ENCODE measurements around the gene PPP1R8.

PPP1R8 gene

DNA sequence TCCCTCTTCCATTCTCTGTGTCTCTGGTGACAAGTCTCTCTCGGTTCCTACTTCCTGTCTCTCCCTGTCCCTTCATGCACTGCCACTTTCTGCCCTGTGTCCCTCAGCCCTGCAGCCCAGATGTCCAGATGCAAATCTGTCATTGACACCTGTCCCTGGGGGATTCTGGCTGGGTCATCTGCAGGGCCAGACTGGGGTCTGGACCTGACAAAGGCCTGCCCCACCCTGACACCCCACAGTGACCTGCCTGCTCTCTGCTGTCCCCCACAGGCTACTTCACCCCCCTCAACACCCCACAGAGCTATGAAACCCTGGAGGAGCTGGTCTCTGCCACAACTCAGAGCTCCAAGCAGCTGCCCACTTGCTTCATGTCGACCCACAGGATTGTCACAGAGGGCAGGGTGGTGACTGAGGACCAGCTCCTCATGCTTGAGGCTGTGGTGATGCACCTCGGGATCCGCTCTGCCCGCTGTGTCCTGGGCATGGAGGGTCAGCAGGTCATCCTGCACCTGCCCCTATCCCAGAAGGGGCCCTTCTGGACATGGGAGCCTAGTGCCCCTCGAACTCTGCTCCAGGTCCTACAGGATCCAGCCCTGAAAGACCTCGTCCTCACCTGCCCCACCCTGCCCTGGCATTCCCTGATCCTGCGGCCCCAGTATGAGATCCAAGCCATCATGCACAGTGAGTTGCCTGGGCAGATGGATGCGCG lies 48.9 kb downstream of the PPP1R8 start:
- no peak overlapping the region for H3K4me3 ChIP-seq (ENCODE audit: low read length)
- no peak for DNase-seq (ENCODE audit: low read depth)
- TF ChIP-seq, protein P1, sequence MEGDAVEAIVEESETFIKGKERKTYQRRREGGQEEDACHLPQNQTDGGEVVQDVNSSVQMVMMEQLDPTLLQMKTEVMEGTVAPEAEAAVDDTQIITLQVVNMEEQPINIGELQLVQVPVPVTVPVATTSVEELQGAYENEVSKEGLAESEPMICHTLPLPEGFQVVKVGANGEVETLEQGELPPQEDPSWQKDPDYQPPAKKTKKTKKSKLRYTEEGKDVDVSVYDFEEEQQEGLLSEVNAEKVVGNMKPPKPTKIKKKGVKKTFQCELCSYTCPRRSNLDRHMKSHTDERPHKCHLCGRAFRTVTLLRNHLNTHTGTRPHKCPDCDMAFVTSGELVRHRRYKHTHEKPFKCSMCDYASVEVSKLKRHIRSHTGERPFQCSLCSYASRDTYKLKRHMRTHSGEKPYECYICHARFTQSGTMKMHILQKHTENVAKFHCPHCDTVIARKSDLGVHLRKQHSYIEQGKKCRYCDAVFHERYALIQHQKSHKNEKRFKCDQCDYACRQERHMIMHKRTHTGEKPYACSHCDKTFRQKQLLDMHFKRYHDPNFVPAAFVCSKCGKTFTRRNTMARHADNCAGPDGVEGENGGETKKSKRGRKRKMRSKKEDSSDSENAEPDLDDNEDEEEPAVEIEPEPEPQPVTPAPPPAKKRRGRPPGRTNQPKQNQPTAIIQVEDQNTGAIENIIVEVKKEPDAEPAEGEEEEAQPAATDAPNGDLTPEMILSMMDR (conservative IDR thresholded peaks at IDR 0.05; ENCODE audit: low read length), result no peak

GRCh38 chr1:27882543-27882903 lies 51.9 kb downstream of the PPP1R8 start:
- TF ChIP-seq, protein P1 (conservative IDR thresholded peaks at IDR 0.05; ENCODE audit: low read length), result no peak
- no peak for DNase-seq (ENCODE audit: low read depth)
- H3K4me3 ChIP-seq (ENCODE audit: low read length), result no peak overlapping the region

DNA sequence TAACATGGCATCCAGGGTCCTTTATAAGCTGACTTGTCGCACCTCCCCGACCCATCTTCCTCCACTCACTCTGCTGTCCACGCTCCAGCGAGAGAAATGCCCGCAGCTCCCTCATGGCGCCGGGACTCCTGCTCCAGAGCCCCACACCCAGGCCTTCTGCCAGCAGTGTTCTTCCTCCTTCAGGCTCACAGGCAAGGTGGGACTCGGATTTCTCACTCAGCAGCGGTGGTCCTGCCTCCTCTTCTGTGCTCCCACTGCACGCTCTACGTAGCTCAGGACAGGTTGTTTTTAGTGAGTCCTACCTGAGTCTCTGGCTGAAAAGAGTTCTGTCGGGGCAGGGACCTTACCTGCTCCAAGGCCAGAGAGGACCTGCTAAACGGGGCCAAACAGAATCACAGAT lies 53.0 kb downstream of the PPP1R8 start:
- TF ChIP-seq, protein P1 (conservative IDR thresholded peaks at IDR 0.05; ENCODE audit: low read length), result no peak
- no peak overlapping the region for H3K4me3 ChIP-seq (ENCODE audit: low read length)
- DNase-seq (ENCODE audit: low read depth), result no peak

DNA sequence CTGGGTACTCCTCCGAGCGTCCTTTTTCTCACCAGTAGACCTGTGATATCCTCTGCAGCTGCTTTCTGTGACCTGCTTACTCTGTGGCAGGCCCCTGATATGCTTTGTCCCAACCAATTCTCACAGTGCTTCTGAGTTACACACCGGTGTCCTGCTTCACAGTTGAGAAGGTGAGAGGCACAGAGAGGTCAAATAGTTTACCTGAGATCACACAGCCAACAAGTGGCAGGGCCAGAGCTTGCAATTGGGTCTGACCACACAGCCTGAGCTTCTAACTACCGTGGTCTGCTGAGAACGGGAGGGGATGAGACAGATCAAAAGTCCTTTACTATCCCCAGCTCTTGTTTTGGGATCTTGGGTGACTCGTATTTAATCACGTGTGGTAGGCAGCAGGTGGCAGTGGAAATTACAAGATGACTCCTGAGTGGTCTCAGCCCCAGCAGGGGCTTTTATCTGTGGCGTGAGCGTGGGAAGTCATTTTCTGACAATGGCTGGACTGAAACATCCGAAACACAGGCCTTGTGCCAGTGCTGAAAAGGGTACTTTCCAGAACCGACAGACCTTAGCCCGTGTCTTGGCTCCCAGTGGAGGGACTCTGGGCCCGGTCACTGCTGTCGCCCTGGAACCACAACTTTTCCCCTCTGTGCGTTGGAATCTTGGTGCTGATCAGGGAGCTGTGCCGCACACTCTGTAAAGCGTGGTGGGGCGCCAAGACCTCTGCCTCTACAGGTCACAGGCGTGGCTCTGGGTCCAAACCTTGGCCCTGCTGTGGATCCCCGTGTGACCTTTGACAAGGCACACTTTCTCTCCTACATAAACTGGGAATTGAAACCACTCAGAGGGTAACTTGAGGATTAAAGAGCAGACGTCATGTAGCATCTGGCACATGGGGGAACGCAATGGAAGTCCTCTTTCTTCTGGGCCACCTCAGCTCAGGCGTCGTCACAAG lies 53.7 kb downstream of the PPP1R8 start:
- TF ChIP-seq, protein P1 (conservative IDR thresholded peaks at IDR 0.05; ENCODE audit: low read length), result no peak
- DNase-seq (ENCODE audit: low read depth), result no peak

GRCh38 chr1:27885114-27885528 lies 54.5 kb downstream of the PPP1R8 start:
- no peak overlapping the region for H3K4me3 ChIP-seq (ENCODE audit: low read length)
- TF ChIP-seq, protein P1 (conservative IDR thresholded peaks at IDR 0.05; ENCODE audit: low read length), result no peak
- no peak for DNase-seq (ENCODE audit: low read depth)

More for the DNA sequence above, 53.7 kb downstream of the PPP1R8 start:
- no peak overlapping the region for H3K4me3 ChIP-seq (ENCODE audit: low read length)

DNA sequence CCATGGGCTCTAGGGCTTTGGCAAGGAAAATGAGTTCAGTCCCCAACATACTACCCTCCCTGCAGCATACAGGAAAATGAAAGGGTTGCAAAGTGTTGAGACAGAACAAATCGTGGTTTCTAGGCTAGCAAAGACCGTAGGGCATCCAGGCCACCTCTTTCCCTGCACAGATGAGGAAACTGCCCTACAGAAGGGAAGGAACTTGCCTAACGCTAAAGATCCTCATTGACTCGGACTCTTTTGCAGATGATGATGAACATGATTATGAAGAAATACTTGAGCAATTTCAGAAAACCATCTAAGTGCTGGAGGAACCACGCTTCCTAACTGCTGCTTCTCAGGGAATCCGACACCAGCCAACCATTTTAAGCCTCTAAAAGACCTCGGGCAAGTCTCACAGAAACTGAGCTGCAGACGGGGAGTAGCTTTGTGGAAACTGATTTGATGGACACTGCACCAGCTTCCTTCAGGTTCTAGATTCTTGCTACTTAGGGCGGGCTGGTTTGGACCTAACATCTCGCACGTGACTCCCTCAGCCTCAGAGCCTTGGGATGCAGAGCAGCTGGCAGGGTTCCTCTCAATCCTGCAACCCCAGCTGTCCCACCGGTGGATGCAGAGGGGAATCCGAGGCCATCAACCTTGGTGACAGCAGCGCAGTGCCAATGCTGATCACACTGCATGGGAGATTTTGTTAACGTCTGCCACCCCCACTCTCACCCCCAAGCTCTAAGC lies 55.2 kb downstream of the PPP1R8 start:
- no peak for DNase-seq (ENCODE audit: low read depth)
- no peak overlapping the region for H3K4me3 ChIP-seq (ENCODE audit: low read length)
- TF ChIP-seq, protein P1 (conservative IDR thresholded peaks at IDR 0.05; ENCODE audit: low read length), result no peak

Data from AG10803 (cell line).